ENCODE results near the gene C22orf23.
"Not testable (repeated sequence)": the region's sequence is repeated elsewhere in the genome, so short reads cannot be mapped to it uniquely, and the experiment has no call there.

The C22orf23 gene

DNA sequence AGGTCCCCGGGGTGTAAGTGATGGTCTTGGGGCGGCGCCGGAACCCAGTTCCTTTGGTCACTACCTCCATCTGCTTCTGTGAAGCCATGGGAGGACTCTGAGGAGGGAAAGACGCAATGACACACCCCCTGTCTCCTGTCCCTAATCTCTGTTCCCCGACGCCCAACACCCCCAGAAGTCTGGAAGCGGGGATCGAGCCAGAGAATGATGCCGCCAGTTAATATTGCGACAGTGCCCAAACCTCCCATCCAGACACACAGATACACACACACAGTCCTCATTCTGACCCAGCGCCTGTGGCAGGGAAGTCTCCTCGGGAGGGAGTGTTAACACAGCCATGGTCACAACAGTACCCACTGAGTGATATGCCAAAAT lies 352 bp downstream of the C22orf23 start:
- DNase-seq: no peak

DNA sequence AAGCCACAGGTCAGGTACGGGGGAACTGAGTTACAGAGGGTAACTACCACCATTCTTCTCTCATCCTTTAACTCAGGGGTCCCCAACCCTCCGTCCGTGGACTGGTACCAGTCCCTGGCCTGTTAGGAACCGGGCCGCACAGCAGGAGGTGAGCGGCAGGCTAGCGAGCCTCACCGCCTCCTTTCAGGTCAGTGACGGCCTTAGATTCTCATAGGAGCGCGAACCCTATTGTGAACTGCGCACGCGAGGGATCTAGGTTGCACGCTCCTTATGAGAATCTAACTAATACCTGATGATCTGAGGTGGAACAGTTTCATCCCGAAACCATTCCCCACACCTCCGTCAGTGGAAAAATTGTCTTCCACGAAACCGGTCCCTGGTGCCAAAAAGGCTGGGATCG lies 772 bp downstream of the C22orf23 start:
- not testable (repeated sequence) for DNase-seq

DNA sequence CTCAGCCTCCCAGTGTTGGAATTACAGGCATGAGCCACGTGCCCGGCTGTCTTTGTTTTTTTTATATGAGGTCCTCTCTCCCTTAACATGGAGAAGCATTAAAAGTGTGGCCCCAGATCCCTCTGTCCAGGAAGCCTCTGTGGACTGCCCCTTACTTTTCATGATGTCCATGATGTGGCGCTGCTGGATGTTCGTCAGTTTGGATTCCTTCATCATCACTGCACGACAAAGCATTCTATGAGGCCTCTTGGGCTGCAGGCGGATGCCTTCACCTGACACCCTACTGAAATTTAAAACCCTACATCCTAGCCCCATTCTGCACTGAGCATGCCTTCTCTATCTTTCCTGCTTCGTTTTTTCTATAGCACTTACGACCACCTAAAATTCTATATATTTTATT lies 2.1 kb downstream of the C22orf23 start:
- DNase-seq: no peak

DNA sequence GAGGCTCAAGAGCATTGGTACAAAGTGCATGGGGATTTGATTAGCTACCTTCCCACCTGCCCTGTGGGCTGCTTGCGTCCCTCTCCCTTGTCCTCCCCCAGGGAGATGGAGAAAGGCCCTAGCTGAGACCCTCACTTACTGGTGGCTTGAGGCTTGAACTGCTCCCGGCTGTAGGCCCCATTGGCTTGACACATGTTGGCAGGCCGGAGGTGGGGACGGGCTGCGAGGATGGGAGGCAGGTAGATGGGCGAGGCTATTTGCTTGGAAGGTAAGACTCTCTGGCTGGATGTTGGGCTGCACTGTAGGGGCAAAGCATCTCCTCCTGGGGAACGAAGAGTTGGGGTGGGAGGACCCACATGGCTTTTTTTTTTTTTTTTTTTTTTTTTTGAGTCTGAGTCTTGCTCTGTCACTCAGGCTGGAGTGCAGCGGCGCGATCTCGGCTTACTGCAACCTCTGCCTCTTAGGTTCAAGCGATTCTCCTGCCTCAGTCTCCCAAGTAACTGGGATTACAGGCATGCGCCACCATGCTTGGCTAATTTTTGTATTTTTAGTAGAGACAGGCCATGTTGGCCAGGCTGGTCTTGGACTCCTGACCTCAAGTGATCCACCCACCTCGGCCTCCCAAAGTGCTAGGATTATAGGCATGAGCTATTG lies 6.1 kb downstream of the C22orf23 start:
- not testable (repeated sequence) for DNase-seq

DNA sequence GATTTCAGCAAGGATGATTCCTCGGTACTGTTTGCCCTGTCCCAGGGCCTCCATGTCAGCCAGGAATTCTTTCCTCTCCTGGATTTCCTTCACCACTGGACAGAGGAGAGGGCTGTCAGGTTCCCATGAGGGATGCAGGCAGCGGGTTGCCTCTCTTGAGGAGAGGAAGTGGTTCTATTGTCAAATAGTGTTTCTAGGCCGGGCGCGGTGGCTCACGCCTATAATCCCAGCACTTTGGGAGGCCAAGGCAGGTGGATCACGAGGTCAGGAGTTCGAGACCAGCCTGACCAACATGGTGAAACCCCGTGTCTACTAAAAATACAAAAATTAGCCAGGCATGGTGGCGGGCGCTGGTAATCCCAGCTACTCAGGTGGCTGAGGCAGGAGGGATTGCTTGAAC lies 9.0 kb downstream of the C22orf23 start:
- DNase-seq: not testable (repeated sequence)

DNA sequence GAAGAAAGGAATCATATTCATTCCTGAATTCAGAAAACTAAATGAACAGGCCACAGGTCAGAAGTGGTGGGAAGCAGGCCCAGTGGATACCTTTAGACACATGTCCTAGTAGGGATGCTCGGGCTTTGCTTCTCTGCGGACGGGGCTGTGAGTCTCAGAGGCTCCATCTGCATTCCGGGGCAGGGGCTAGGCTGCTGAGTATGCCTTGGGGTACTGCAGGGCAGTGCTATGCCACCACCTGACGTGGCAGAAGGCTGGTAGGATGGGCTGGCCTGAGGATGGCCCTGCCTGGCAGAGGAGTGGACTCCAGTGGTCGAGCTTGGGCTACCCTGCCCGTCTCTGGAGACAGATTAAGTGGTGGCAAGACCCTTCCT lies 9.6 kb downstream of the C22orf23 start:
- DNase-seq: no peak

DNA sequence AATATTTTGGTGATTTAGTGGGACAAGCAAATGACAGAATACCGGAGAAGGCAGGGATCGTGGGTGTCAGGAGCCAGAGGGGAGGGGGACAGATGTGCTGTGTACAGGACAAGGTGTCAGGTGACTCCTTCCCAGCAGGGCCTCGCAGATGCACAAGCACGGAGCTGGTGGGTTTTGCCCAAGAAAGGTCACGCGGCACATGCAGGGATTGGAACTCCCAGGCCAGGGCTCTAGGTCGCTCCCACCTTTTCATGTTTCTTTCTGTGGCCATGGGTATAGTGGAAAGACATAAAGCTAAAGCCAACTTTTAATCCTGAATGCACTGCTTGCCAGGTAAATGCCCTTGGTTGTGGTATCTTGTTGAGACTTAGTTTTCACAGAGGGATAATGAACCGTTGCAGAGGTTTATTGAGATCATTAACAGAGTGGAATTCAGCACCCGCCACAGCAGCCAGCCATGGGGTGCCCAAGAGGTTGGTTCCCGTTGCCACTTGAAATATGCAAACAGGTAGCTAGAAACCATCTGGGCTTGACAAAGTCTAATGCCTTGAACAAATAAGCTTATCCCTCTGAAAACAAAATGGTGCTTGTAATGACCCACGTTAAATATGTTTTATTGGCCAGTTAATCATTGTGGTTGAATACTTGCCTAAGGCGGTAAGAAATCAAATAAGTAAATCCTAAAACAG lies 10.1 kb downstream of the C22orf23 start:
- DNase-seq: no peak

DNA sequence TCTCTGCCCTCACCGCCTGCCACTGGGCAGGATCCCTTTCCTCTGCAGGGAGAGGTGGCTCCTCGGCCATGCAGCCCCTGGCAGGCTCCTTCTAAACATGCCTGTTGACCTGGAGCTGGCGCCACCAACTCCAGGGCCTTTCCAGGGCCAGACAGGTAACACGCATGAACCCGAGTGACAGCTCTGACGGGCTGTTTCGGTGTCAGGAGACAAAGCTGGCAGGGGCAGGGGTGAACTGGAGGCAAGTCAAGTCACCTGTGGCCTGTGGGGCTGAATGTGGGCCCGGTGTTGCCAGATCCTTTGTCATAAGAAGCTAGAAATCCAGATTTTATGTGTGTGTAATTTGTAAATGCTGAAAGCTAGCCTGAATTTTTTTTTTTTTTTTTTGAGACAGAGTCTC lies 11.3 kb downstream of the C22orf23 start:
- DNase-seq: no peak

DNA sequence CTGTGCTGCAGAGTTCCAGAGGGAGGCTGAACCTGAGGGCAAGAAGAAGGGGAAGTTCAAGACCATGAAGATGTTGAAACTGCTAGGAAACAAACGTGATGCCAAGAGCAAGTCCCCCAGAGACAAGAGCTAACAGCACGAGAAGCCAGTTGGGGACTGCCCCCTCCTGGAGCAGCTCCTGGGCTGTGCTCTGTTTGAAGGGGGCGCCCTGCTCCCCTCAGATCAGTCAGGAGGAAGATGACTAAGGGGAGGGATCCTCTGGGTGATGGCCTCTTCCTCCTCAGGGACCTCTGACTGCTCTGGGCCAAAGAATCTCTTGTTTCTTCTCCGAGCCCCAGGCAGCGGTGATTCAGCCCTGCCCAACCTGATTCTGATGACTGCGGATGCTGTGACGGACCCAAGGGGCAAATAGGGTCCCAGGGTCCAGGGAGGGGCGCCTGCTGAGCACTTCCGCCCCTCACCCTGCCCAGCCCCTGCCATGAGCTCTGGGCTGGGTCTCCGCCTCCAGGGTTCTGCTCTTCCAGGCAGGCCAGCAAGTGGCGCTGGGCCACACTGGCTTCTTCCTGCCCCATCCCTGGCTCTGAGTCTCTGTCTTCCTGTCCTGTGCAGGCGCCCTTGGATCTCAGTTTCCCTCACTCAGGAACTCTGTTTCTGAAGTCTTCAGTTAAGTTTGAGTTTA lies 12.6 kb downstream of the C22orf23 start:
- DNase-seq: peak; percentile 63

DNA sequence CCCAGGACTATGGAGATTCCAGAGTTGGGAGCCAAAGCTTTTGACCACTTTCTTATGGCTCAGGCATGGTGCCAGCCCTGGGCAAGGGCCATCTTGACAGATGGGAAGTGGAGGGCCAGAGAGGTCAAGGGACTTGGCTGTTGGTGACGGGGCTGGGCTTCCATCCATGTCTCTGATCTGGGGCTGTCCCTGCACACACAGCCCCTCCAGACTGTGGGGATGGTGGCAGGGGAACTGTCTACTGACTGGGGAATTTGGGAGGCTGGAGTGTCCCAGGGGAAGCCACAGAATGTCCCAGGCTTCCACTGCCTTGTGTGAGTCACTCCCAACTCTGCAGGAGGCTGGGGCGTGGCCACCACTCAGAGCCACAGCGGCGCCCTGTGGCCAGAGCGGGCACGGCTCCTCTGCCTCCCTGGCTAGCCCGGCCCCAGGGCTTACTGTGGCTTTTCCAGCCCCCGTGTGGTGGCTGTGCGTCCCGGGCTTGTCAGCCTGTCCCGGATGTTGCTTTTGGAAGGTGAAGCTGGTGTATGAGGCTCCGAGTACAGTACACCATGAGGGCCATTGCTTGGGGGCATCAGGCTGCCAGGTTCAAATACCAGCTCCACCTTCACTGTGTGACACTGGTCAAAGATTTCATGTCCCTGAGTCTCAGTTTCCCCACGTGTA lies 19.6 kb downstream of the C22orf23 start:
- peak; percentile 53 for DNase-seq

DNA sequence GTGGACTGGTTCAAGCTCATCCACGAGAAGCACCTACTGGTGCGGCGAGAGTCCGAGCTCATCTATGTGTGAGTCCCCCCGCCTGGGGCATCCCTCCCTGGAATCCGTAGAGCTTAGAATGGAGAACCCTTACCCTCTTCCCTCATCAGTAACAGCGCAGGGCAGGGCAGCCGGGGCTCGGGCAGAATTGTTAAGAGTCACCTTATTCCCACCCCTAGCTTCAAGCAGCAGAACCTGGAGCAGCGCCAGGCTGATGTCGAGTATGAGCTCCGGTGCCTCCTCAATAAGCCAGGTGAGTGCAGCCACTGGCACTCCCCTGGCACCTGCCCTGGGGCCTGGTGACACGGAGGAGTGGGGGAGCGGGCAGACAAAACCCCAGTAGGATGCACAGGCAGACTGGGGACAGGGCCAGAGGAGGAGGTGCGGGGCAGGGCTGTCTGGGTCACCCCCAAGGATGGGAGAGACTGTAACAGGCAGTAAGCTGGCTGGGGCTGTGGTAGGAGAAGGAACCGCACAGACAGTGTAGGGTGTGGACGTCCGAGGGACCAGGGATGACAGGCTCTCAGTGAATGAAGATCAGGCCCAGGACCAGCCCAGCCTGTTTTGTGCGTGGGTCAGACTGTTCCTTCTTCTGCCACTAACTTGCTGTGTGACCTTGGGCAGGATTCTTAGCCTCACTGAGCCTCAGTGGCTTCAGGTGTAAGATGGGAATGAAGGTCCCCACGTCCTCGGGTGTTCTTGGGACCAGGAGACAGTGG lies 20.4 kb downstream of the C22orf23 start:
- DNase-seq: no peak

DNA sequence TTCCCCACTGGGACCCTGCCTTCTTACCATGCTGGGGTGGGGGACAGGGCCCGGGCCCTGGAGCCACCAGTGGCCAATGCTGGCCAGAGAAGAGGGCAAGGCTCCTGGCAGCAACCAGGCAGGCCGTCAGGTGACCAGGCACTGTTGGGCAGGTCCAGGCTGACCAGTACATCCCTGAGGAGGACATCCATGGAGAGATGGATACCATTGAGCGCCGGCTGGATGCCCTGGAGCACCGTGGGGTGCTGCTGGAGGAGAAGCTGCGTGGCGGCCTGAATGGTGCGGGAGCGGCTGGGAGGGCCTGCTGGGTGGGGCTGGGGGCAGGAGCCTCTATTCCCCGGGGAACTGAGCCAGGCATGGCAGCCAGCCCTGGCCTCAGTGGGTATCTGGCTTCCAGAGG lies 21.0 kb downstream of the C22orf23 start:
- DNase-seq: no peak

DNA sequence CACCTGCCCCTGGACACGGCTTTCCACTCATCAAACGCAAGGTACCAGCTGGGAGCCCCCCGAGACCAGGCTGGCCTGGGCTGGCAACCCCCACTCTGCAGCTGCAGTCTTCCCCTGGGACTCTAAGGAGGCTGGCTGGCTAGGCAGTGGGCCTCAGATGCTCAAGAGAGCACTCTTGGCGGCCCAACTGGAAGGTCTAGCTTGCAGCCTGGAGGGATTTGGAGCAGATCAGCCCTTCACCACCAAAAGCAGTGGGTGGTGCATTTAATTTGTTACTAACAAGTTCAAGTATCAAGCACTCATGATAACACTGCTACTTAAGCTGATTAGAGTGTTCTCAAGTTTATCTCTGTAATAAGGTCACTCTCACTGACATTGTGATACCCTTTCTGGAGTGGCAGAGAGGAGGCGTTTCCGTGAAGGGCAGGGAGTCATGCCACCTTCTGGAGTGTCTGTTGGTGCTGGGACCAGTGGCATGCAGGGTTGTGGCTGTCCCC lies 21.5 kb downstream of the C22orf23 start:
- DNase-seq: no peak

DNA sequence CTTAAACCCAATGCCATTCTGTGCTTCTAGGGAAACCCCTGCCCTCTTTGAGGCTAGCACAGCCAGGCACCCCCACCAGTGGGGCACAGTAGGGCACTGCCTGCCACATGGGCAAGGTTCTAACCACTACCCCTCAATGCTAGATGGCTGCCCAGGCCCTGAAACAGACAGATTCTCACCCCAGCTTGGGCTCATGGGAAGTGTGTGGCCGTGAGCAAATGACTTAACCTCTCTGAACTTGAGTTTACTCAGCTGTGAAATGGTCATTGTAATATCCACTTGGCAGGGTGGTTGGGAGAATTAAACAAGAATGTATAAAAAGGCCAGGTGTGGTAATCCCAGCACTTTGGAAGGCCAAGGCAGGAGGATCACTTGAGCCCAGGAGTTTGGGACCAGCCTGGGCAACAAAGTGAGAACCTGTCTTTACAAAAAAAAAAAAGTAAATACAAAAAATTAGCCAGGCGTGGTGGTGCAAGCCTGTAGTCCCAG lies 22.4 kb downstream of the C22orf23 start:
- no peak for DNase-seq

DNA sequence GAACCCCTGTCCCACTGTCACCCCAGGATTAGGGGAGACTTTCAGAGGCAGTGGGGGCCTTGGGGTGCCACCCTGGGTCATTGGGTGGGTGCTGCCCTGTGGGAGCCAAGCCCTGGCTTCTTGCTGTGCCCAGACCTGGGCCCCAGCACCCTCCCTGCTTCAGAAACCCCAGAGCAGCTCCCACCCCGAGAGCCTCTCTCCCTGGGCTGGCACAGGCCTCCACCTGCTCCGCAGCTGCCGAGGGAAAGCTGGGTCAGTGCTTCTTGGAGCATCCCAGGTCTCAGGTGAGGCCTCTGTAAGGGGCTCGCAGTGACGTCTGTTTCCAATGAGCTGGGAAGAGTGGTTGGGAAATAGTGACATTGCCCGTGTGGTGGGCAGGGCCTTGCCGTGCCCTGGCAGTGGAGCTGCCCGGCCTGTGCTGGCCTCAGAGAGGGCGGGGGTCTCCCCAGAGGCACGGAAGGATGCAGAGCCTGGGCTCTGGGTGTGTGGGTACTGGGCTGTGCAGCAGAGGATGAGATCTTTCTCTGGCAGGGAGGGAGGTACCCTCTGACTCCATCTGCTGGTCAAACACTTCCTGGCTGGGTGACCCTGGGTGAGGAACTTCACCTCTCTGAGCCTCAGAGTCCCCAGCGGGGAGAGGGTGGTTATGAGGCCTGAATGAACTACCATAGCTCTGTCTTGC lies 23.0 kb downstream of the C22orf23 start:
- no peak for DNase-seq

DNA sequence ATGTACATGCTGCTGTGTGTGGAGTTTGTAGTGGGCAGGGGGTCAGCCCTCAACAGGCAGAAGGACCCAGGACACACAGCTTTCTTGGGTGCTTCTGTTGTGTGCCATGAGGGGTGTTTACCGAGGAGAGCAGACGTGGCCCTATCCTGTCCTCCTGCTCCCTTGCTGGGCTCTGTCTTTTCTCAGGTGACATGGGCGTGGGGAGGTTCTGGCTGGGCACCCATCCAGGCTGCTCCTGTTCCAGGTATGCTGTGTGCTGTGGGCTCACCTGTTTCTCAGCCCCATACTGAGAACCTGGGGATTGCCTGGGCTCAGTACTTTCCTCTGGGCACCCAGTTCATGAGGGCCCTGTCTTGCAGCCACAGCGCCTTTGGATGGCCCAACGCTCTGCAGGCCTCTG lies 24.0 kb downstream of the C22orf23 start:
- no peak for DNase-seq

DNA sequence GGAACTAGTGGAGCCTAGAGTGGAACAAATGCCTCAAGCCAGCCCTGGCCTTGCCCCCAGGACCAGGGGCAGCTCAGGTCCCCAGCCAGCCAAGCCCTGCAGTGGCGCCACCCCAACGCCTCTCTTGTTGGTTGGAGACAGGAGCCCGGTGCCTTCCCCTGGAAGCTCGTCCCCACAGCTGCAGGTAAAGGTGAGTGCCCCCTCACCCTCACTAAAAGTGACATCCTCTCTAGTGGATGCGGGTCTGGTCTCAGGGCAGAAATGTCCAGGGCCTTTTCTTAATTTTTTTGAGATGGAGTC lies 25.8 kb downstream of the C22orf23 start:
- DNase-seq: no peak

DNA sequence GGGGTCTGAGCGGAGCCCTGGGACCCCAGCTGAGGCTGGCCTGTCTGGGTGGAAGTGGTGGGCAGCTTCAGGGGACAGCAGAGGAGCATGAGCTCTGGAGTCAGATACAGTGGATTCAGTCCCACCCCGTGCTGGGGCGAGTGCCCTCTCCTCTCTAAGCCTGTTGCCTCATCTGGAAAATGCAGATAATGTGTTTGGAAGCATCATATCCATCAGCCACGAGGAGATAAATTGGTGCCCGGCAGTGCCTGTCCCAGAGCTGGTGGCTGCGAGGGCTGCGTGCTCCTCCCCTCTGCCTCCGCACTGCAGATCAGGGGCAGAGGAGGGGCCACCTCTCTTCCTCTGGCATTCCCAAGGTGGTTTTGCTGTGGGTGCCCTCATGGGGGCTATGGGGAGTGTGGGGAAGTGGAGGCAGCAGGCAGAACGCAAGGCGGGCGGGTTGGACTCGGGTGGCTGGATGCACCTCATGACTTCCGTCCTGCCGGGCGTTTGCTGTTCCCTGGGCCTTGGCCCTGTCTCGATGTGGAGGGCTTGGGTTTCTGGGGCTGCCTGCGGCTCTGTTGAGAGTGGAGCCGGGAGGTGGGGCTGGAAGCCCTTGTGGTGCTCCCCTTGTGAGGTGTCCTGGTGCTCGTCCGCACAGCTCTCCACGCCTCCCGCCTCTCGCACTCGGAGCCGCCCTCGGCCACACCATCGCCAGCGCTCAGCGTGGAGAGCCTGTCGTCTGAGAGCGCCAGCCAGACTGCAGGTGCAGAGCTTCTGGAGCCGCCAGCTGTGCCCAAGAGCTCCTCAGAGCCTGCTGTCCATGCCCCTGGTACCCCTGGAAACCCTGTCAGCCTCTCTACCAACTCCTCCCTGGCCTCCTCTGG lies 26.4 kb downstream of the C22orf23 start:
- DNase-seq: no peak

DNA sequence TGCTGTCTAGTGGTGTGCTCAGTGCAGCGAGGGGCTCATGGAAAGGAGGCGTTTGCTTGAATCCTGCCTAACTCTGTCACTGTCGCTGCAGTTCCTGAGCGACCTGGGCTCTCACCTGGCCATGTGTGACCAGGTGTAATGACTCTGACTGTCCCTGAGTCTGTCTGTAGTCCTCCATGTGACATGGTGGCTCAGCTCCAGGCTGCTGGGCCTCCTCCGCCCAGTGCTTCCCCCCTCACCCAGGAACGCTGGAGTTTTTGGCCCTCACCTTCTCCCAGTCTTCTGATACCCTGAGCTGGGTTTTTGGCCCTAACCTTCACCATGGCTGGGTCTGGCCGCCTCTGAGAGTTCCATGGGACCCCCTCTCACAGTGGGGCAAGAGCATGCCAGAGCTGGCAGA lies 27.0 kb downstream of the C22orf23 start:
- DNase-seq: no peak

DNA sequence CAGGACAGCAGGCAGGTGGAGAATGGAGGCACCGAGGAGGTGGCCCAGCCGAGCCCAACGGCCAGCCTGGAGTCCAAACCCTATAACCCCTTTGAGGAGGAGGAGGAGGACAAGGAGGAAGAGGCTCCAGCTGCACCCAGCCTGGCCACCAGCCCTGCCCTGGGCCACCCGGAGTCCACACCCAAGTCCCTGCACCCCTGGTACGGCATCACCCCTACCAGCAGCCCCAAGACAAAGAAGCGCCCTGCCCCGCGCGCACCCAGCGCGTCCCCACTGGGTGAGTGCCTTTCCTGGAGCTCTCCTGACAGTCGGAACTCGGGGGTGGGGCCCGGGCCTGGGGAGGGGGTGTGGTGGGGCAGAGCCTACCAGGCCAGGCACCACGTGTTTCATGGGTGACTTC lies 27.6 kb downstream of the C22orf23 start:
- no peak for DNase-seq

DNA sequence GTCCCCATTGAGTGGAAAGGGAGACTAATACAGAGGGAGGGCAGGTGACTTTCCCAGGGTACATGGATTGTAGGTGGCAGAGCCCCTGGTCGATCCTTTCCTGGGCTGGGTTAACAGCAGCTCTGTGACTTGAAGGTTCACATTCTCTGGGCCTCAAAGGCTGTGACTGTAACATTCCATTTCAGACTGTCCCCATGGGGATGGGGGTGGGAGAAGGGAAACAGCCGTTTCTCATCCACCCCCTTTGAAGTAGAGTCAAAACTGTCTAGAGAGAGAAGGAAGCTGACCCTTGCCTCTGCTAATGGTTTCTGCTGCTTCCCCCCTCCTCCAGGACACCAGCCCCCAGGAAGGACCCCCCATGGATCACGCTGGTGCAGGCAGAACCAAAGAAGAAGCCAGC lies 28.1 kb downstream of the C22orf23 start:
- no peak for DNase-seq
